NCI-H1694 (cell line): ENCODE data around the gene CROCC2.

Experiments
- DNase-seq: peaks from one replicate; lab custom pipeline; 2025; lab: John Stamatoyannopoulos, UW

CROCC2 gene

GRCh38 chr2:240933966-240934700 is 28.0 kb downstream of the CROCC2 start:
- DNase-seq: no peak

GRCh38 chr2:240934701-240935102 is 28.6 kb downstream of the CROCC2 start:
- DNase-seq: no peak

GRCh38 chr2:240935103-240935876 is 29.2 kb downstream of the CROCC2 start:
- peak; percentile 18 for DNase-seq

- DNase-seq: no peak
Observed at GRCh38 chr2:240936106-240936505, 30.0 kb downstream of the CROCC2 start.

GRCh38 chr2:240946046-240946445 is 39.9 kb downstream of the CROCC2 start:
- DNase-seq: no peak

- DNase-seq: no peak
Observed at GRCh38 chr2:240946654-240947053, 40.5 kb downstream of the CROCC2 start.

GRCh38 chr2:240947176-240947575 is 41.0 kb downstream of the CROCC2 start:
- DNase-seq: no peak

GRCh38 chr2:240947607-240948006 is 41.5 kb downstream of the CROCC2 start:
- no peak for DNase-seq

GRCh38 chr2:240948086-240948485 is 42.0 kb downstream of the CROCC2 start:
- DNase-seq: no peak

GRCh38 chr2:240948905-240949790 is 43.0 kb downstream of the CROCC2 start:
- no peak for DNase-seq

- no peak for DNase-seq
Observed at GRCh38 chr2:240949791-240950705, 43.9 kb downstream of the CROCC2 start.

- DNase-seq: no peak
Observed at GRCh38 chr2:240951045-240951594, 45.0 kb downstream of the CROCC2 start.

GRCh38 chr2:240952496-240953246 is 46.5 kb downstream of the CROCC2 start:
- no peak for DNase-seq

- DNase-seq: no peak
Observed at GRCh38 chr2:240953426-240954410, 47.6 kb downstream of the CROCC2 start.

GRCh38 chr2:240954436-240955305 is 48.5 kb downstream of the CROCC2 start:
- DNase-seq: no peak

- DNase-seq: no peak
Observed at GRCh38 chr2:240955306-240956170, 49.4 kb downstream of the CROCC2 start.
